GM12891 (cell line): ENCODE measurements around the gene YIPF1.

Source experiments
- DNase-seq: peaks from one replicate; pipeline ENCODE4 v3.0.0; 2011; ENCODE audit warnings: low spot score; ENCODE audit not compliant: insufficient read length
- FAIRE-seq: peaks from 2 replicates; lab custom pipeline; 2011; peaks lifted over from hg19 to GRCh38; lab: Jason Lieb, UNC
- PAX5 ChIP-seq: IDR thresholded peaks from 2 replicates; pipeline ENCODE4 v1.6.1; 2011; ENCODE audit warnings: low read length, moderate library complexity, mild to moderate bottlenecking; ENCODE audit not compliant: insufficient read depth, severe bottlenecking
- POLR2A ChIP-seq: IDR thresholded peaks from 2 replicates; pipeline ENCODE4 v1.6.1; 2011; ENCODE audit warnings: low read depth, low read length, control low read depth
- POLR2AphosphoS5 ChIP-seq: IDR thresholded peaks from 2 replicates; pipeline ENCODE4 v1.6.1; 2011; ENCODE audit warnings: low read depth, low read length, control low read depth
- POU2F2 ChIP-seq: IDR thresholded peaks from 2 replicates; pipeline ENCODE4 v1.6.1; 2011; ENCODE audit warnings: low read depth, mild to moderate bottlenecking, control low read depth, low read length, moderate library complexity
- SPI1 ChIP-seq: IDR thresholded peaks from 2 replicates; pipeline ENCODE4 v1.6.1; 2011; ENCODE audit warnings: low read depth, low read length, control low read depth
- TAF1 ChIP-seq: IDR thresholded peaks from 2 replicates; pipeline ENCODE4 v1.6.1; 2011; ENCODE audit warnings: low read depth, low read length, control low read depth

Gene YIPF1

GRCh38 chr1:53918343-53918742, 28.7 kb upstream of the YIPF1 start:
- DNase-seq (no peak), FAIRE-seq (no peak)
- TF ChIP-seq SPI1 (no peak), TAF1 (no peak), POLR2A (no peak), POLR2AphosphoS5 (no peak), PAX5 (no peak), POU2F2 (no peak)

- FAIRE-seq (no peak), DNase-seq (no peak)
- TF ChIP-seq TAF1 (no peak), POU2F2 (no peak), POLR2AphosphoS5 (no peak), SPI1 (no peak), POLR2A (no peak), PAX5 (no peak)
Measured at GRCh38 chr1:53913352-53914033, 23.9 kb upstream of the YIPF1 start.

GRCh38 chr1:53911442-53911841, 21.8 kb upstream of the YIPF1 start:
- FAIRE-seq (no peak), DNase-seq (no peak)
- TF ChIP-seq PAX5, result no peak
- TF ChIP-seq POU2F2, result no peak
- TF ChIP-seq TAF1, result no peak
- TF ChIP-seq POLR2AphosphoS5, result no peak
- no peak for TF ChIP-seq POLR2A
- TF ChIP-seq SPI1, result no peak

- TF ChIP-seq POLR2AphosphoS5 (no peak), SPI1 (no peak), POLR2A (no peak), TAF1 (no peak), PAX5 (no peak), POU2F2 (no peak)
- FAIRE-seq, result no peak
Measured at GRCh38 chr1:53909946-53910345, 20.3 kb upstream of the YIPF1 start.

GRCh38 chr1:53906121-53906520, 16.5 kb upstream of the YIPF1 start:
- FAIRE-seq, result no peak
- DNase-seq, result no peak
- TF ChIP-seq SPI1, result no peak
- TF ChIP-seq POLR2AphosphoS5, result no peak

More at GRCh38 chr1:53909946-53910345, 20.3 kb upstream of the YIPF1 start:
- DNase-seq, result no peak

GRCh38 chr1:53905509-53905908, 15.9 kb upstream of the YIPF1 start:
- no peak for DNase-seq
- FAIRE-seq, result no peak
- TF ChIP-seq SPI1 (no peak), POLR2AphosphoS5 (no peak), POLR2A (no peak), TAF1 (no peak), PAX5 (no peak), POU2F2 (no peak)

- TF ChIP-seq POLR2AphosphoS5 (no peak), PAX5 (no peak), POLR2A (no peak), SPI1 (no peak), TAF1 (no peak), POU2F2 (no peak)
- FAIRE-seq, result no peak
Measured at GRCh38 chr1:53902235-53903138, 12.9 kb upstream of the YIPF1 start.

GRCh38 chr1:53899708-53900107, 10.1 kb upstream of the YIPF1 start:
- FAIRE-seq, result no peak
- DNase-seq, result no peak
- TF ChIP-seq POLR2AphosphoS5, result no peak
- no peak for TF ChIP-seq PAX5
- no peak for TF ChIP-seq SPI1
- no peak for TF ChIP-seq POU2F2
- no peak for TF ChIP-seq TAF1
- no peak for TF ChIP-seq POLR2A

More at GRCh38 chr1:53902235-53903138, 12.9 kb upstream of the YIPF1 start:
- DNase-seq, result no peak

GRCh38 chr1:53899206-53899628, 9.6 kb upstream of the YIPF1 start:
- TF ChIP-seq POLR2A (no peak), PAX5 (no peak), TAF1 (no peak), SPI1 (no peak)
- FAIRE-seq, result no peak
- no peak for DNase-seq
